Activated naive CD4-positive, alpha-beta T cell treated with anti-CD3 and anti-CD28 coated beads, Interleukin-2, amount 50 U/mL, for 16 hours (primary cell): ENCODE results near the gene C18orf32.
"Not testable (repeated sequence)": the region's sequence is repeated elsewhere in the genome, so short reads cannot be mapped to it uniquely, and the experiment has no call there.

Source experiments
- DNase-seq: peaks from one replicate; pipeline ENCODE4 v3.0.0-alpha.2; 2020

The C18orf32 gene

GRCh38 chr18:49500201-49500921 is 13.3 kb upstream of the C18orf32 start:
- no peak for DNase-seq

- no peak for DNase-seq
Measured at GRCh38 chr18:49499046-49499637, 12.1 kb upstream of the C18orf32 start.

- no peak for DNase-seq
Measured at GRCh38 chr18:49495480-49495879, 8.4 kb upstream of the C18orf32 start.

- DNase-seq, result no peak
Measured at GRCh38 chr18:49495076-49495475, 8.0 kb upstream of the C18orf32 start.

- DNase-seq, result no peak
Measured at GRCh38 chr18:49494660-49495059, 7.6 kb upstream of the C18orf32 start.

- no peak for DNase-seq
Measured at GRCh38 chr18:49492694-49493033, 5.6 kb upstream of the C18orf32 start.

- peak; percentile 81 for DNase-seq
Measured at GRCh38 chr18:49491857-49492693, 5.0 kb upstream of the C18orf32 start, which contains the start of gene RPL17. Gene RPL17 (minus strand): TSS chr18:49492465.

- DNase-seq, result no peak
Measured at GRCh38 chr18:49491534-49491856, 4.5 kb upstream of the C18orf32 start.

- no peak for DNase-seq
Measured at GRCh38 chr18:49490246-49490762, 3.3 kb upstream of the C18orf32 start.

GRCh38 chr18:49487711-49488310 is 777 bp upstream of the C18orf32 start:
- peak; percentile 11 for DNase-seq

GRCh38 chr18:49486606-49486952 is 455 bp downstream of the C18orf32 start:
- DNase-seq, result no peak

- no peak for DNase-seq
Measured at GRCh38 chr18:49486134-49486533, 900 bp downstream of the C18orf32 start.

GRCh38 chr18:49483198-49483597 is 3.8 kb downstream of the C18orf32 start:
- no peak for DNase-seq

- DNase-seq, result no peak
Measured at GRCh38 chr18:49481907-49482306, 5.1 kb downstream of the C18orf32 start.

GRCh38 chr18:49481317-49481716 is 5.7 kb downstream of the C18orf32 start:
- DNase-seq, result no peak

- DNase-seq, result no peak
Measured at GRCh38 chr18:49479381-49480137, 7.5 kb downstream of the C18orf32 start.

GRCh38 chr18:49476664-49477411 is 10.2 kb downstream of the C18orf32 start:
- no peak for DNase-seq

- not testable (repeated sequence) for DNase-seq
Measured at GRCh38 chr18:49474935-49475334, 12.1 kb downstream of the C18orf32 start.

GRCh38 chr18:49473721-49474120 is 13.3 kb downstream of the C18orf32 start:
- DNase-seq, result no peak

- DNase-seq, result no peak
Measured at GRCh38 chr18:49472459-49472858, 14.6 kb downstream of the C18orf32 start.

- DNase-seq, result no peak
Measured at GRCh38 chr18:49471532-49471931, 15.5 kb downstream of the C18orf32 start.

GRCh38 chr18:49467599-49467998 is 19.4 kb downstream of the C18orf32 start:
- no peak for DNase-seq
